HCT116 (cell line): ENCODE results near the gene CDKN2B-AS1. TPM values are rescaled to one million over a fixed set of nuclear protein-coding genes. Genes with fewer than 3 reads are reported as not detected.

Experiments
- ATAC-seq: fragments of 200-7000 bp; cut with Tn5 transposase; 2 replicates; pipeline ENCODE4 v1.9.1; 2020; ENCODE audit warnings: mild to moderate bottlenecking, moderate library complexity
- BruUV-seq: library from RNA; stranded (reverse); fragments of 400-500 nt; replicated peaks from 2 replicates; lab custom pipeline; 2021; lab: Mats Ljungman, UMichigan
- CTCF ChIA-PET: fragments of 300-600 bp; sonication (Branson Sonifier 250); formaldehyde crosslinking; loops from one replicate; lab custom pipeline; 2021; ENCODE audit warnings: antibody characterized with exemption; lab: Charles Lee
- POLR2A ChIA-PET: fragments of 300-600, 350-600 bp; sonication (Branson Sonifier 250); formaldehyde crosslinking; loops from one replicate; lab custom pipeline; 2021; ENCODE audit warnings: antibody characterized with exemption; lab: Charles Lee
- RAD21 ChIA-PET, 2 experiments: fragments of 300-600 bp; sonication (Branson Sonifier 250); formaldehyde crosslinking; loops; one replicate each; lab custom pipeline; 2023; ENCODE audit warnings: low total read pairs in 2 of 2; ENCODE audit not compliant: uncharacterized antibody in 2 of 2, unreplicated experiment in 2 of 2, low non-redundant PET in 1 of 2; lab: Charles Lee
- DNase-seq: peaks from one replicate; pipeline ENCODE4 v3.0.0-alpha.2; 2010; ENCODE audit warnings: low read depth, low spot score
- H2AFZ ChIP-seq: fragments of 200-600 bp; shearing (Covaris generic), sonication (generic); 2 replicates; pipeline ENCODE4 v1.6.1; 2017; ENCODE audit warnings: low read depth, mixed run types, mixed read lengths, antibody characterized with exemption, low read length; ENCODE audit not compliant: poor library complexity, severe bottlenecking
- H3K27ac ChIP-seq: 2 replicates; pipeline ENCODE4 v1.5.1; 2012; ENCODE audit warnings: low read depth, low read length
- H3K27me3 ChIP-seq: fragments of 200-600 bp; sonication (generic); 2 replicates; pipeline ENCODE4 v1.6.1; 2016; ENCODE audit warnings: mixed run types, low read length, mixed read lengths; ENCODE audit not compliant: insufficient read depth
- H3K36me3 ChIP-seq, 2 experiments: fragments of 200-500 bp in 1 of 2; fragments of 200-600 bp in 1 of 2; sonication (Bioruptor generic) in 1 of 2; sonication (generic) in 1 of 2; 2 replicates each; pipeline versions ENCODE4 v1.5.1 to v1.6.1; 2014 to 2016; ENCODE audit warnings: low read length in 2 of 2, inconsistent platforms in 1 of 2, mixed read lengths in 1 of 2, mixed run types in 1 of 2; ENCODE audit not compliant: insufficient read depth in 2 of 2, control insufficient read depth in 1 of 2
- H3K4me1 ChIP-seq, 2 experiments: fragments of 200-600 bp in 1 of 2; sonication (generic) in 1 of 2; 2 replicates each; pipeline versions ENCODE4 v1.5.1 to v1.6.1; 2012 to 2017; ENCODE audit warnings: low read length in 2 of 2, inconsistent platforms in 1 of 2, mild to moderate bottlenecking in 1 of 2, mixed read lengths in 1 of 2, mixed run types in 1 of 2, moderate library complexity in 1 of 2; ENCODE audit not compliant: insufficient read depth in 2 of 2, control insufficient read depth in 1 of 2
- H3K4me2 ChIP-seq: fragments of 200-600 bp; sonication (generic); 2 replicates; pipeline ENCODE4 v1.6.1; 2017; ENCODE audit warnings: mixed run types, low read length, mixed read lengths
- H3K4me3 ChIP-seq, 2 experiments: fragments of 200-600 bp in 1 of 2; sonication (generic) in 1 of 2; replicated peaks in 1 of 2; 2 replicates each; pipeline ENCODE4 v1.5.1; 2011 to 2016; ENCODE audit warnings: low read length in 2 of 2, control low read depth in 1 of 2, low read depth in 1 of 2, mild to moderate bottlenecking in 1 of 2, mixed read lengths in 1 of 2, mixed run types in 1 of 2
- H3K79me2 ChIP-seq: fragments of 200-600 bp; sonication (generic); 2 replicates; pipeline ENCODE4 v1.6.1; 2017; ENCODE audit warnings: mild to moderate bottlenecking, mixed run types, low read length, moderate library complexity, mixed read lengths; ENCODE audit not compliant: insufficient read depth
- H3K9ac ChIP-seq: fragments of 200-600 bp; sonication (generic); 2 replicates; pipeline ENCODE4 v1.6.1; 2016; ENCODE audit warnings: low read length, mixed read lengths
- H3K9me2 ChIP-seq: fragments of 200-600 bp; sonication (generic), shearing (Covaris generic); 2 replicates; pipeline ENCODE4 v1.6.1; 2017; ENCODE audit warnings: mixed run types, mild to moderate bottlenecking, moderate library complexity; ENCODE audit not compliant: insufficient read depth
- H3K9me3 ChIP-seq, 2 experiments: fragments of 200-500 bp in 1 of 2; fragments of 200-600 bp in 1 of 2; sonication (Bioruptor generic) in 1 of 2; sonication (generic) in 1 of 2; 2 replicates each; pipeline ENCODE4 v1.6.1; 2014 to 2017; ENCODE audit warnings: low read length in 2 of 2, mixed read lengths in 2 of 2, inconsistent platforms in 1 of 2, low read depth in 1 of 2, mild to moderate bottlenecking in 1 of 2, mixed run types in 1 of 2, moderate library complexity in 1 of 2; ENCODE audit not compliant: control insufficient read depth in 1 of 2, insufficient read depth in 1 of 2
- H4K20me1 ChIP-seq: fragments of 200-600 bp; sonication (generic), shearing (Covaris generic); 2 replicates; pipeline ENCODE4 v1.6.1; 2017; ENCODE audit warnings: mixed run types, mild to moderate bottlenecking, moderate library complexity; ENCODE audit not compliant: insufficient read depth
- CBX3 ChIP-seq: IDR thresholded peaks from 2 replicates; pipeline ENCODE4 v1.6.1; 2012; ENCODE audit warnings: low read depth
- EGR1 ChIP-seq: IDR thresholded peaks from 2 replicates; pipeline ENCODE4 v1.6.1; 2012; ENCODE audit warnings: low read depth
- POLR2A ChIP-seq: IDR thresholded peaks from 2 replicates; pipeline ENCODE4 v1.7.0; 2011; ENCODE audit warnings: borderline replicate concordance; ENCODE audit not compliant: insufficient read depth, insufficient read length; ENCODE audit errors: extremely low read depth
- POLR2AphosphoS5 ChIP-seq: IDR thresholded peaks from 2 replicates; pipeline ENCODE4 v1.6.1; 2011; ENCODE audit warnings: mild to moderate bottlenecking, low read depth, low read length, moderate library complexity
- SP1 ChIP-seq: IDR thresholded peaks from 2 replicates; pipeline ENCODE4 v1.6.1; 2012; ENCODE audit warnings: low read depth
- TCF7L2 ChIP-seq: IDR thresholded peaks from 2 replicates; pipeline ENCODE4 v1.7.0; 2011; ENCODE audit warnings: borderline replicate concordance, inconsistent platforms; ENCODE audit not compliant: insufficient read depth, insufficient read length; ENCODE audit errors: extremely low read depth
- YY1 ChIP-seq: IDR thresholded peaks from 2 replicates; pipeline ENCODE4 v1.6.1; 2011; ENCODE audit warnings: low read length, low read depth, moderate library complexity, mild to moderate bottlenecking; ENCODE audit not compliant: insufficient replicate concordance; ENCODE audit errors: extremely low read depth
- ZFX ChIP-seq: fragments of 450-650 bp; IDR thresholded peaks from 2 replicates; pipeline ENCODE4 v1.6.1; 2017
- ZNF274 ChIP-seq: fragments of 200-500 bp; sonication (Bioruptor generic); IDR thresholded peaks from 2 replicates; pipeline ENCODE4 v1.6.1; 2014; ENCODE audit warnings: mild to moderate bottlenecking, low read depth, low read length, inconsistent platforms
- intact Hi-C: fragments of 100-400 bp; cut with micrococcal nuclease; formaldehyde crosslinking; loops from 2 replicates; pipeline ENCODE4 v1.10.0; 2022
- total RNA-seq: library from RNA; stranded (reverse); gene quantifications from one replicate; pipeline ENCODE4 v1.2.1, GENCODE V29; 2021; ENCODE audit not compliant: unreplicated experiment
- TF ChIP-seq, protein P1 (sequence below): IDR thresholded peaks from 2 replicates; pipeline ENCODE4 v1.6.1; 2012; ENCODE audit warnings: low read depth
- TF ChIP-seq, protein P2 (sequence below): IDR thresholded peaks from 2 replicates; pipeline ENCODE4 v1.6.1; 2011; ENCODE audit warnings: mild to moderate bottlenecking, low read length, moderate library complexity; ENCODE audit not compliant: insufficient replicate concordance; ENCODE audit errors: extremely low read depth
- TF ChIP-seq, protein P3 (sequence below): IDR thresholded peaks from 2 replicates; pipeline ENCODE4 v1.6.1; 2012

Gene CDKN2B-AS1
- total RNA-seq, 1 experiment from 2014 or later = 1.7 TPM

DNA sequence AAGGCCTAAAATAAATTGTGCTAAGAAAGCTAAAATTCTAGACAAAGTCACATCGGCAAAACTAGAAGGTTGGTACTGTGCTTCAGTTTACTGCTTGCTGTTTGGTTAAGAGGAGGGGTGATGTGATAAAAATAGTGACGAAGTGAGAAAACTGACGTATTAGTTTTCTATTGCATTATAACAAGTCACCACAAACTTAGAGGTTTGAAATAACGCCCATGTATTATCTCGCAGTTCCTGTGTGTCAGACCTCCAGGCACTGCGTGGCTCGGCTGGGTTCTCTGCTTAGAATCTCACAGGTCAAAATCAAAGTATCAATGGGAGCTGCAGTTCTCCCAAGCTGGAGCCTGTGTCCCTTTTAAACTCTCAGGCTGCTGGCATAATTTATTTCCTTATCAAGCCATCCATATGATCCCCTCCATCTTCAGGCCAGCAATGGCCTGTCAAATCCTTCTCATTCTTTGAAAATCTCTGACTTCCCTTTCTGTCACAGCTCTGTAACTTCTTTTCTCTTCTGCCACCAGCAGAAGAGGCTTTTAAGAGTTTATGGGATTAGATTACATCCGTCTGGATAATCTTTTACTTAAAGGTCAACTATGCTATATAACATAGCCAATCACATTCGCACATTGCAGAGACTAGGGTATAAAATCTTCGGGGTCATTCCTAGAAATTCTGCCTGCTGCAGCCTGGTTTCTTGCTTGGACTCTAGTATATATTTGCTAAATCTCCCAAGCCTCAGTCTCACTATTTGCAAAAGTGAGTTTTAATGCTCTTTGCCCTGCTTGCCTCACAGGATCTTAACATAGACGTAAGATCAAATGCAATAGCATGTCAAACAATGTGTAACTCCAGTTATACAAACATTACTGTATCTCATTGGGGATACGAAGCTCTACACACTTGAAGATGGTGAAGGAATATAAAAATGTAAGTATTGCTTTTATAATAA lies 118.6 kb downstream of the CDKN2B-AS1 start:
- no peaks in the 10 kb centered on the region for H3K9me2 ChIP-seq
- DNase-seq (no peak), ATAC-seq (no peak)
- no peaks in the 10 kb centered on the region for H4K20me1 ChIP-seq
- peaks cover 0 to 4% of the 10 kb centered on the region in 2 experiments; a peak in 1 of 4 replicates for H3K4me1 ChIP-seq
- H3K27ac ChIP-seq = no peak overlapping the region
- no peak overlapping the region for H3K4me3 ChIP-seq
- no peak for TF ChIP-seq SP1
- TF ChIP-seq CBX3 = no peak
- no peak for TF ChIP-seq ZFX
- TF ChIP-seq, protein P1, sequence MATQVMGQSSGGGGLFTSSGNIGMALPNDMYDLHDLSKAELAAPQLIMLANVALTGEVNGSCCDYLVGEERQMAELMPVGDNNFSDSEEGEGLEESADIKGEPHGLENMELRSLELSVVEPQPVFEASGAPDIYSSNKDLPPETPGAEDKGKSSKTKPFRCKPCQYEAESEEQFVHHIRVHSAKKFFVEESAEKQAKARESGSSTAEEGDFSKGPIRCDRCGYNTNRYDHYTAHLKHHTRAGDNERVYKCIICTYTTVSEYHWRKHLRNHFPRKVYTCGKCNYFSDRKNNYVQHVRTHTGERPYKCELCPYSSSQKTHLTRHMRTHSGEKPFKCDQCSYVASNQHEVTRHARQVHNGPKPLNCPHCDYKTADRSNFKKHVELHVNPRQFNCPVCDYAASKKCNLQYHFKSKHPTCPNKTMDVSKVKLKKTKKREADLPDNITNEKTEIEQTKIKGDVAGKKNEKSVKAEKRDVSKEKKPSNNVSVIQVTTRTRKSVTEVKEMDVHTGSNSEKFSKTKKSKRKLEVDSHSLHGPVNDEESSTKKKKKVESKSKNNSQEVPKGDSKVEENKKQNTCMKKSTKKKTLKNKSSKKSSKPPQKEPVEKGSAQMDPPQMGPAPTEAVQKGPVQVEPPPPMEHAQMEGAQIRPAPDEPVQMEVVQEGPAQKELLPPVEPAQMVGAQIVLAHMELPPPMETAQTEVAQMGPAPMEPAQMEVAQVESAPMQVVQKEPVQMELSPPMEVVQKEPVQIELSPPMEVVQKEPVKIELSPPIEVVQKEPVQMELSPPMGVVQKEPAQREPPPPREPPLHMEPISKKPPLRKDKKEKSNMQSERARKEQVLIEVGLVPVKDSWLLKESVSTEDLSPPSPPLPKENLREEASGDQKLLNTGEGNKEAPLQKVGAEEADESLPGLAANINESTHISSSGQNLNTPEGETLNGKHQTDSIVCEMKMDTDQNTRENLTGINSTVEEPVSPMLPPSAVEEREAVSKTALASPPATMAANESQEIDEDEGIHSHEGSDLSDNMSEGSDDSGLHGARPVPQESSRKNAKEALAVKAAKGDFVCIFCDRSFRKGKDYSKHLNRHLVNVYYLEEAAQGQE = no peak
- TF ChIP-seq, protein P2, sequence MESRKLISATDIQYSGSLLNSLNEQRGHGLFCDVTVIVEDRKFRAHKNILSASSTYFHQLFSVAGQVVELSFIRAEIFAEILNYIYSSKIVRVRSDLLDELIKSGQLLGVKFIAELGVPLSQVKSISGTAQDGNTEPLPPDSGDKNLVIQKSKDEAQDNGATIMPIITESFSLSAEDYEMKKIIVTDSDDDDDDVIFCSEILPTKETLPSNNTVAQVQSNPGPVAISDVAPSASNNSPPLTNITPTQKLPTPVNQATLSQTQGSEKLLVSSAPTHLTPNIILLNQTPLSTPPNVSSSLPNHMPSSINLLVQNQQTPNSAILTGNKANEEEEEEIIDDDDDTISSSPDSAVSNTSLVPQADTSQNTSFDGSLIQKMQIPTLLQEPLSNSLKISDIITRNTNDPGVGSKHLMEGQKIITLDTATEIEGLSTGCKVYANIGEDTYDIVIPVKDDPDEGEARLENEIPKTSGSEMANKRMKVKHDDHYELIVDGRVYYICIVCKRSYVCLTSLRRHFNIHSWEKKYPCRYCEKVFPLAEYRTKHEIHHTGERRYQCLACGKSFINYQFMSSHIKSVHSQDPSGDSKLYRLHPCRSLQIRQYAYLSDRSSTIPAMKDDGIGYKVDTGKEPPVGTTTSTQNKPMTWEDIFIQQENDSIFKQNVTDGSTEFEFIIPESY = no peak
- TF ChIP-seq POLR2A = no peak
- TF ChIP-seq POLR2AphosphoS5 = no peak
- TF ChIP-seq, protein P3, sequence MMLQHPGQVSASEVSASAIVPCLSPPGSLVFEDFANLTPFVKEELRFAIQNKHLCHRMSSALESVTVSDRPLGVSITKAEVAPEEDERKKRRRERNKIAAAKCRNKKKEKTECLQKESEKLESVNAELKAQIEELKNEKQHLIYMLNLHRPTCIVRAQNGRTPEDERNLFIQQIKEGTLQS = no peak
- no peak for TF ChIP-seq YY1
- no peak for TF ChIP-seq ZNF274
- no peak for TF ChIP-seq EGR1
- TF ChIP-seq TCF7L2 = no peak
- no peak overlapping the region for H3K4me2 ChIP-seq
- H2AFZ ChIP-seq = no peak overlapping the region
- RAD21 ChIA-PET = no interaction called here
- no peaks in the 10 kb centered on the region for H3K36me3 ChIP-seq
- CTCF ChIA-PET = no interaction called here
- POLR2A ChIA-PET = no interaction called here
- H3K79me2 ChIP-seq = no peaks in the 10 kb centered on the region
- BruUV-seq = no TSS peak
- intact Hi-C loops = no loop called here
- no peaks in the 10 kb centered on the region for H3K9me3 ChIP-seq
- H3K27me3 ChIP-seq = no peaks in the 10 kb centered on the region
- no peak overlapping the region for H3K9ac ChIP-seq
